Umbilical cord (tissue), 2 donors: ENCODE measurements around the gene KRT2. TPM values are rescaled to one million over a fixed set of nuclear protein-coding genes. Genes with fewer than 3 reads are reported as not detected.
A peak's percentile ranks its signal among the peaks of the same experiment; 100 is the strongest.

ENCODE experiments used
- DNase-seq: peaks from one replicate; pipeline ENCODE4 v3.0.0-alpha.2; 2015; ENCODE audit warnings: low spot score
- total RNA-seq: library from RNA; depleted of rRNA; stranded (reverse); fragments of >200 nt; gene quantifications from one replicate; pipeline ENCODE4 v1.2.3, GENCODE V29; 2014; ENCODE audit warnings: low replicate concordance; ENCODE audit not compliant: insufficient read depth

Gene KRT2
- total RNA-seq, 1 donor from 2014 or later, result 0.48 TPM

- DNase-seq, result no peak
Measured at GRCh38 chr12:52643233-52644077, 8.6 kb downstream of the KRT2 start.

- no peak for DNase-seq
Measured at GRCh38 chr12:52641468-52641867, 10.5 kb downstream of the KRT2 start.

- DNase-seq, result no peak
Measured at GRCh38 chr12:52637299-52637698, 14.7 kb downstream of the KRT2 start.

- DNase-seq, result no peak
Measured at GRCh38 chr12:52636592-52637258, 15.3 kb downstream of the KRT2 start.

- DNase-seq, result no peak
Measured at GRCh38 chr12:52636189-52636588, 15.8 kb downstream of the KRT2 start.

GRCh38 chr12:52634266-52635056 is 17.6 kb downstream of the KRT2 start:
- no peak for DNase-seq

GRCh38 chr12:52633383-52633782 is 18.6 kb downstream of the KRT2 start:
- DNase-seq, result no peak

GRCh38 chr12:52632656-52633055 is 19.4 kb downstream of the KRT2 start:
- peak; percentile 45 for DNase-seq

GRCh38 chr12:52631676-52632459 is 20.1 kb downstream of the KRT2 start:
- DNase-seq, result no peak

GRCh38 chr12:52631264-52631663 is 20.7 kb downstream of the KRT2 start:
- no peak for DNase-seq

GRCh38 chr12:52630599-52631200 is 21.3 kb downstream of the KRT2 start:
- DNase-seq, result no peak

GRCh38 chr12:52630008-52630500 is 22.0 kb downstream of the KRT2 start:
- no peak for DNase-seq

GRCh38 chr12:52629281-52630007 is 22.6 kb downstream of the KRT2 start:
- DNase-seq, result no peak

GRCh38 chr12:52628841-52629240 is 23.2 kb downstream of the KRT2 start:
- DNase-seq, result no peak

GRCh38 chr12:52628111-52628507 is 23.9 kb downstream of the KRT2 start:
- DNase-seq, result no peak

- DNase-seq, result no peak
Measured at GRCh38 chr12:52627395-52628110, 24.5 kb downstream of the KRT2 start.

GRCh38 chr12:52622349-52622748 is 29.7 kb downstream of the KRT2 start:
- DNase-seq, result no peak

GRCh38 chr12:52618866-52619265 is 33.1 kb downstream of the KRT2 start:
- DNase-seq, result no peak

GRCh38 chr12:52618216-52618615 is 33.8 kb downstream of the KRT2 start, which contains the start of gene KRT73:
Gene KRT73, minus strand, starts transcription at chr12:52618559. Its CDS starts 35 bp downstream, at chr12:52618524.
- no peak for DNase-seq
